ENCODE data around the gene TMEM45B.
"Not testable (repeated sequence)": the region's sequence is repeated elsewhere in the genome, so short reads cannot be mapped to it uniquely, and the experiment has no call there.

Gene TMEM45B

DNA sequence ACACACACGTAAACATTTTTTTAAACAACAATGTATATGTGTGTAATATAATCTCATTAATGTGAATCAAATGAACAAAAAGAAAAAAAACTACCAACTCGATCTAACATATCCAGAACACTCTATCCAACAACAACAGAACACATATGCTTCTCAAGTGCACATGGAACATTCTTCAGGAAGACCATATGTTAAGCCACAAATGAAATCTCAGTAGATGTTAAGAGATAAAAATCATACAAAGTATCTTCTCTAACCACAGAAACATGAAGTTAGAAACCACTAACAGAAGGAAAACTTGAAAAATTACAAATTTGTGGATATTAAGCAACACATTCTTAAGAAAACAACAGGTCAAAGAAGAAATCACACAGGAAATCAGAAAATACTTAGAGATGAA, 25.5 kb upstream of the TMEM45B start:
- DNase-seq (ENCODE audit: low read depth) = no peak
- no peak overlapping the region for H3K4me3 ChIP-seq (ENCODE audit: low read depth, low read length)
- TF ChIP-seq, protein P1, sequence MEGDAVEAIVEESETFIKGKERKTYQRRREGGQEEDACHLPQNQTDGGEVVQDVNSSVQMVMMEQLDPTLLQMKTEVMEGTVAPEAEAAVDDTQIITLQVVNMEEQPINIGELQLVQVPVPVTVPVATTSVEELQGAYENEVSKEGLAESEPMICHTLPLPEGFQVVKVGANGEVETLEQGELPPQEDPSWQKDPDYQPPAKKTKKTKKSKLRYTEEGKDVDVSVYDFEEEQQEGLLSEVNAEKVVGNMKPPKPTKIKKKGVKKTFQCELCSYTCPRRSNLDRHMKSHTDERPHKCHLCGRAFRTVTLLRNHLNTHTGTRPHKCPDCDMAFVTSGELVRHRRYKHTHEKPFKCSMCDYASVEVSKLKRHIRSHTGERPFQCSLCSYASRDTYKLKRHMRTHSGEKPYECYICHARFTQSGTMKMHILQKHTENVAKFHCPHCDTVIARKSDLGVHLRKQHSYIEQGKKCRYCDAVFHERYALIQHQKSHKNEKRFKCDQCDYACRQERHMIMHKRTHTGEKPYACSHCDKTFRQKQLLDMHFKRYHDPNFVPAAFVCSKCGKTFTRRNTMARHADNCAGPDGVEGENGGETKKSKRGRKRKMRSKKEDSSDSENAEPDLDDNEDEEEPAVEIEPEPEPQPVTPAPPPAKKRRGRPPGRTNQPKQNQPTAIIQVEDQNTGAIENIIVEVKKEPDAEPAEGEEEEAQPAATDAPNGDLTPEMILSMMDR (IDR thresholded peaks at IDR 0.05; ENCODE audit: low read depth, low read length, missing control alignments) = no peak

DNA sequence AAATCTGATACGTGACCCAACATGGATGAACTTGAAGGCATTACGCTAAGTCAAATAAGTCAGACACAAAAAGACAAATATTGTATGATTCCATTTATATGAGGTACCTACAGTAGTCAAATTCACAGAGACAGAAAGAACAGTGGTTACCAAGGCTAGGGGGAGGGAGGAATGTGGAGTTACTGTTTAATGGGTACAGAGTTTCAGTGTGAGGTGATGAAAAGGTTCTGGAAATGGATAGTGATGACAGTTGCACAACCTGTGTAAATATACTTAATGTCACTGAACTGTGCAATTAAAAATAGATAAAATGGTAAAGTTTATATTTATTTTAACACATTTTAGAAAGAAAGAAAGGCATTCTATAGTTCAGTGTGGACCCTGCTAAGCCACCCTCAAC, 24.1 kb upstream of the TMEM45B start:
- no peak for DNase-seq (ENCODE audit: low read depth)
- H3K4me3 ChIP-seq (ENCODE audit: low read depth, low read length) = no peak overlapping the region
- TF ChIP-seq, protein P1 (IDR thresholded peaks at IDR 0.05; ENCODE audit: low read depth, low read length, missing control alignments) = no peak

DNA sequence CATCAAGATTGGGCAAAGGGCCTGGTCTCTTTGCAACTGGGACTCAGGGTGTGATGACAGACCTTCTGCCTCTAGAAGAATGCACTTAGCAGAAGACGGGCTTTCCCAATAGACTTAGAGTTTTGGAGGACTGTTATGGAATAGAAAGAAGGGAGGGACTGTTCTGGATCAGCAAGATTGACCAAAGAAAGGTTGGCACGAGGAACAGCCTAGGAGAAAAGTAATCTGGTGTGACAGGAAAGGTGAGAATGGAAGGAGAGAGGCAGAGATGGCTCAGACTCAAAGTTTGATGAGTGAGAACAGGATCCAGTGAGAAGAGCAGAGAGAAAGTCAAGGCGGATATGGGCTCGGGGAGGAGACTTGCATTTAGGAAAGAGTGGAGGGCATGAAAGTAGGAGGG, 23.0 kb upstream of the TMEM45B start:
- DNase-seq (ENCODE audit: low read depth) = no peak
- no peak overlapping the region for H3K4me3 ChIP-seq (ENCODE audit: low read depth, low read length)
- TF ChIP-seq, protein P1 (IDR thresholded peaks at IDR 0.05; ENCODE audit: low read depth, low read length, missing control alignments) = no peak

DNA sequence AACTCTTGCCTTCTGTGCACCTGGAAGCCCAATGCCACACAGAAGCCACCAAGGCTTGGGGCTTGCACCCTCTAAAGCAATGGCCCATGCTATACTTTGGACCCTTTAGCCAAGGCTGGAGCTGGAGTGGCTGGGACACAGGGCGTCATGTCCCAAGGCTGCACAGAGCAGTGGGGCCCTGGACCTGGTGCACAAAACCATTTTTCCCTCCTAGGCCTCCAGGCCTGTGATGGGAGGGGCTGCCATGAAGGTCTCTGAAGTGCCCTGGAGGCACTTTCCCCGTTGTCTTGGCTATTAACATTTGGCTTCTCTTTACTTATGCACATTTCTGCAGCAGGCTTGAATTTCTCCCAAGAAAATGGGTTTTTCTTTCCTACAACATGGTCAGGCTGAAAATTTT, 20.6 kb upstream of the TMEM45B start:
- H3K4me3 ChIP-seq (ENCODE audit: low read depth, low read length) = no peak overlapping the region
- TF ChIP-seq, protein P1 (IDR thresholded peaks at IDR 0.05; ENCODE audit: low read depth, low read length, missing control alignments) = no peak
- no peak for DNase-seq (ENCODE audit: low read depth)

DNA sequence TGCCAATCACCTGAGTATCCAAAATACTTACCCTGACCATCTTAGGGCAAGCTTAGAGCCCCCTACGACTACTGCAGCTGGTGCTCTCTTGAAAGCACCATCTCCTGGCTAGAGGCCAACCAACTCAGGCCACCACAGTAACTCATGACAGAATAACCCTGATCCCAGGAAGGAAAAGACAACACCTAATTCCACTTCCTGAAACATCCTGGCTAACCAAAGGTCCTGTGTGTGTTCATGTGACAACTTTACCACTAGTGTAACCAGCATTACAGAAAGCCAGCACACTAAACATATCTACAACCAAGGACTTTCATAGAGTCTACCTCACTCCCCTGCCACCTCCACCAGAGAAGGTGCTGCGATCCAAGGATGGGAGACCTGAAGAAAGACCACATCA, 17.4 kb upstream of the TMEM45B start:
- TF ChIP-seq, protein P1 (IDR thresholded peaks at IDR 0.05; ENCODE audit: low read depth, low read length, missing control alignments) = no peak
- H3K4me3 ChIP-seq (ENCODE audit: low read depth, low read length) = no peak overlapping the region
- no peak for DNase-seq (ENCODE audit: low read depth)

DNA sequence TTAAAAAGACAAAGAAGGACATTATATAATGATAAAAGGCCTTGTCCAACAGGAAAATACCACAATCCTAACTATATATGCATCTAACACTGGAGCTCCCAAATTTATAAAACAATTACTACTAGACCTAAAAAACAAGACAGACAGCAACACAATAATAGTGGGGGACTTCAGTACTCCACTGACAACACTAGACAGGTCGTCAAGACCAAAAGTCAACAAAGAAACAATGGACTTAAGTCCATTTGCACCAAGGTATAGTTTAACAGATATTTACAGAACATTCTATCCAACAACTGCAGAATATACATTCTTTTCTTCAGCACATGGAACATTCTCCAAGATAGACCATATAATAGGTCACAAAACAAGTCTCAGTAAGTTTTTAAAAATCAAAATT, 15.5 kb upstream of the TMEM45B start:
- DNase-seq (ENCODE audit: low read depth); H3K4me3 ChIP-seq (ENCODE audit: low read depth, low read length): not testable (repeated sequence)

DNA sequence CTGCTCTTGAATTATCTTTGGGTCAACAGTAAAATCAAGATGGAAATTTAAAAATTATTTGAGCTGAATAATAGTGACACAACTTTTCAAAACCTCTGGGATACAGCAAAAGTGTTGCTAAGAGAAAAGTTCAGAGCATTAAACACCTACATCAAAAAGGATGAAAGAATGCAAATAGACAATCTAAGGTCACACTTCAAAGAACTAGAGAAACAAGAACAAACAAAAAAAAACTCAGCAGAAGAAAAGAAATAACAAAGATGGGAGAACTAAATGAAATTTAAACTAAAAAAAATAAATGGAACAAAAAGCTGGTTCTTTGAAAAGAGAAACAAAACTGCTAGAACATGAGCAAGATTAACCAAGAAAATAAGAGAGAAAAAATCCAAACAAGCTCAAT, 15.0 kb upstream of the TMEM45B start:
- DNase-seq (ENCODE audit: low read depth) = no peak
- H3K4me3 ChIP-seq (ENCODE audit: low read depth, low read length) = no peak overlapping the region
- TF ChIP-seq, protein P1 (IDR thresholded peaks at IDR 0.05; ENCODE audit: low read depth, low read length, missing control alignments) = no peak

DNA sequence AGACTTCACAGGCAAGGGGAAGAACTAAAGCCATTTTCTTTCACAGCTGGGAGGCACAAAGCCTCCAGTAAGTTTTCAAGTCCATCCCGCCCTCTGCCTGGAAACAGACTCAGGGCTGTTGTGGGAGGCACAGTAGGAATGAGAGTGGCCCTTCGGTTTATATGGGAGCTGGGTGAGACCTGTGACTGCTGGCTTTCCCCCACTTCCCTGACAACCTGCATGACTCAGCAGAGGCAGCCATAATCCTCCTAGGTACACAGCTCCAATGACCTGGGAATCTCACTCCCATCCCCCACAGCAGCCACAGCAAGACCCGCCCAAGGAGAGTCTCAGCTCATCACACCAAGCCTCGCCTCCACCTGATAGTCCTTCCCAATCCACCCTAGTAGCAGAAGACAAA, 12.1 kb upstream of the TMEM45B start:
- DNase-seq (ENCODE audit: low read depth) = no peak
- H3K4me3 ChIP-seq (ENCODE audit: low read depth, low read length) = no peak overlapping the region
- TF ChIP-seq, protein P1 (IDR thresholded peaks at IDR 0.05; ENCODE audit: low read depth, low read length, missing control alignments) = no peak

All from GM12864 (cell line).